Heart right ventricle (tissue), 16 donors: ENCODE results near the gene PTH2. TPM values are rescaled to one million over a fixed set of nuclear protein-coding genes. Genes with fewer than 3 reads are reported as not detected.

Experiments
- ATAC-seq, 8 donors: fragments of 200-7000 bp; cut with Tn5 transposase; one replicate each; pipeline ENCODE4 v1.9.1; 2020; ENCODE audit warnings: mild to moderate bottlenecking in 8 of 8, moderate library complexity in 8 of 8, moderate number of reproducible peaks in 1 of 8
- DNase-seq, 2 donors: peaks; one replicate each; pipeline ENCODE4 v3.0.0-alpha.2; 2020
- H3K27ac ChIP-seq, 10 donors: fragments of 200-600 bp; sonication (generic) in 2 of 10; one replicate each; pipeline versions ENCODE4 v1.5.0 to v1.8.0; 2020 to 2022; ENCODE audit warnings: mild to moderate bottlenecking in 3 of 10
- H3K27me3 ChIP-seq, 7 donors: fragments of 200-600 bp; one replicate each; pipeline ENCODE4 v1.8.0; 2021 to 2022; ENCODE audit warnings: mild to moderate bottlenecking in 2 of 7
- H3K36me3 ChIP-seq, 9 donors: fragments of 200-600 bp; sonication (generic) in 1 of 9; one replicate each; pipeline versions ENCODE4 v1.5.0 to v1.8.0; 2020 to 2022; ENCODE audit warnings: mild to moderate bottlenecking in 2 of 9
- H3K4me1 ChIP-seq, 9 donors: fragments of 200-600 bp; sonication (generic) in 1 of 9; one replicate each; pipeline versions ENCODE4 v1.5.0 to v1.8.0; 2020 to 2022; ENCODE audit warnings: mild to moderate bottlenecking in 4 of 9
- H3K4me3 ChIP-seq, 10 donors: fragments of 200-600 bp; sonication (generic) in 2 of 10; one replicate each; pipeline versions ENCODE4 v1.5.0 to v1.8.0; 2020 to 2022; ENCODE audit warnings: mild to moderate bottlenecking in 7 of 10, moderate library complexity in 2 of 10
- H3K9me3 ChIP-seq, 11 donors: fragments of 200-600 bp in 10 of 11; sonication (generic) in 2 of 11; one replicate each; pipeline versions ENCODE4 v1.5.0 to v1.8.0; 2013 to 2022; ENCODE audit warnings: mild to moderate bottlenecking in 2 of 11, control low read depth in 1 of 11, moderate library complexity in 1 of 11
- CTCF ChIP-seq, 9 donors: fragments of 200-600 bp; sonication (generic) in 2 of 9; IDR thresholded peaks; one replicate each; pipeline versions ENCODE4 v1.5.0 to v1.8.0; 2021 to 2022; ENCODE audit warnings: antibody characterized with exemption in 9 of 9, mild to moderate bottlenecking in 5 of 9, moderate library complexity in 1 of 9
- WGBS, 2 donors: extraction: QIAGEN DNeasy Blood & Tissue Kit; methylation state at CpG; one replicate each; pipeline ENCODE4 v1.1.7; 2013; ENCODE audit warnings: inconsistent platforms in 1 of 2; 5-methylcytosine and 5-hydroxymethylcytosine counted together
- intact Hi-C, 10 donors: fragments of 100-400 bp; cut with DNase I; formaldehyde crosslinking; loops; one replicate each; pipeline versions ENCODE4 v1.11.1 to v1.14.2; 2022
- polyA plus RNA-seq, 2 donors: library from polyadenylated mRNA; stranded (reverse); fragments of 200-250 nt; gene quantifications; one replicate each; pipeline ENCODE4 v1.2.3, GENCODE V29; 2013
- total RNA-seq, 10 donors: library from RNA; stranded (reverse); fragmentation: NEBNext Ultra II Directional in 3 of 10; extraction: Animal tissue kit (Norgen Biotek cat#: 25700) in 3 of 10; gene quantifications; one replicate each; pipeline versions ENCODE4 v1.2.1 to v1.2.4, GENCODE V29; 2021 to 2023
- donor health status: Arrhythmogenic right ventricular cardiomyopathy.
- donor health status: ischemic (EF 13 %, LVEDD 7.1; RV severe dilation, severe dysfunction).
- donor health status: healthy with polysubstance abuse.
- donor health status: DM: no; HTN: yes; CAD: no.
- donor health status: DM: no; HTN: no; CAD: no.
- donor health status: ischemic (EF 25% LVEDD 6.9; RV normal size, moderate dysfunction).
- donor health status: ischemic (EF 25% LVEDD 5.7; RV mildly dilated, moderate dysfunction).
- donor health status: healthy.
- donor health status: DM: yes; HTN: yes; CAD: no.
- donor health status: Ischemic cardiomyopathy.
- donor health status: ischemic (EF 35%, LVEDD 5.7; RV mildly dilated, moderate dysfunction).
- donor health status: nonischemic (EF 11% LVEDD 7.7; RV severe dilation, severe dysfunction).
- donor health status: DM: yes; HTN: yes; CAD: no.
- donor health status: PGD.
- donor health status: ischemic (EF 29% LVEDD 5.4; RV normal size, mild dysfunction).
- donor health status: nonischemic (EF 23%, LVEDD 6.1; RV moderate dilation, normal function).

PTH2 gene
- total and polyA plus RNA-seq, 12 donors: not detected

- peaks cover 4 to 48% (median 9%) of the 10 kb centered on the region in 7 donors for H3K27me3 ChIP-seq
- ATAC-seq (peak; percentile 68 to 91 (median 84)), DNase-seq (peak; percentile 73 to 80)
- no peak overlapping the region for H3K27ac ChIP-seq
- no peaks in the 10 kb centered on the region for H3K9me3 ChIP-seq
- peak; percentile 65 to 90 (median 83) for TF ChIP-seq CTCF (IDR thresholded peaks at IDR 0.05)
- peaks cover 0 to 6% (median 0%) of the 10 kb centered on the region in 9 donors for H3K4me1 ChIP-seq
- H3K36me3 ChIP-seq: no peaks in the 10 kb centered on the region
- no peak overlapping the region for H3K4me3 ChIP-seq
- 23% methylated on average over 14 of the region's 14 CpGs for WGBS, 2 donors
- intact Hi-C loops: loop anchor here (1.0 to 10.0 kb wide), 7 partner anchors 46 to 181 kb away; partner anchors contain the start of gene SLC17A7 (in 1 of the 10)
Measured at GRCh38 chr19:49391581-49392399, 31.5 kb downstream of the PTH2 start.

GRCh38 chr19:49390929-49391359, 32.3 kb downstream of the PTH2 start:
- peaks cover 4 to 48% (median 9%) of the 10 kb centered on the region in 7 donors for H3K27me3 ChIP-seq
- no peaks in the 10 kb centered on the region for H3K9me3 ChIP-seq
- peaks cover 0 to 6% (median 0%) of the 10 kb centered on the region in 9 donors for H3K4me1 ChIP-seq
- WGBS, 2 donors: 37 to 39% methylated on average over 9 of the region's 9 CpGs
- intact Hi-C loops: loop anchor here in 5 of 10 donors (5.0 to 10.0 kb wide), 5 partner anchors 46 to 181 kb away; partner anchors contain the start of gene SLC17A7 (in 1 of the 5)
- ATAC-seq (no peak), DNase-seq (no peak)
- TF ChIP-seq CTCF (IDR thresholded peaks at IDR 0.05): no peak
- no peak overlapping the region for H3K27ac ChIP-seq
- no peak overlapping the region for H3K4me3 ChIP-seq
- H3K36me3 ChIP-seq: no peaks in the 10 kb centered on the region

- DNase-seq (no peak), ATAC-seq (no peak)
- Histone ChIP-seq H3K36me3 (no peaks in the 10 kb centered on the region), H3K27me3 (peaks cover 1 to 47% (median 5%) of the 10 kb centered on the region in 7 donors), H3K4me1 (peaks cover 0 to 6% (median 0%) of the 10 kb centered on the region in 9 donors), H3K27ac (no peak overlapping the region), H3K9me3 (no peaks in the 10 kb centered on the region), H3K4me3 (no peak overlapping the region)
- WGBS, 2 donors: 61 to 71% methylated on average over 26 of the region's 26 CpGs
- intact Hi-C loops: loop anchor here in 5 of 10 donors (5.0 to 10.0 kb wide), 5 partner anchors 47 to 182 kb away; partner anchors contain the start of gene SLC17A7 (in 1 of the 5)
- TF ChIP-seq CTCF (IDR thresholded peaks at IDR 0.05): no peak
Measured at GRCh38 chr19:49390131-49390928, 32.9 kb downstream of the PTH2 start.

GRCh38 chr19:49389406-49389805, 33.8 kb downstream of the PTH2 start:
- Histone ChIP-seq H3K9me3 (no peaks in the 10 kb centered on the region), H3K36me3 (no peaks in the 10 kb centered on the region), H3K27ac (no peak overlapping the region), H3K27me3 (peaks cover 0 to 39% (median 5%) of the 10 kb centered on the region in 7 donors), H3K4me1 (peaks cover 0 to 6% (median 0%) of the 10 kb centered on the region in 9 donors), H3K4me3 (no peak overlapping the region)
- no peak for DNase-seq
- no peak for TF ChIP-seq CTCF (IDR thresholded peaks at IDR 0.05)
- 87 to 89% methylated on average over 20 of the region's 20 CpGs for WGBS, 2 donors
- intact Hi-C loops: no loop called here
- ATAC-seq: no peak
